Stimulated activated CD8-positive, alpha-beta memory T cell treated with anti-CD3 and anti-CD28 coated beads, Interleukin-7, amount 100 ng/mL, for 24 hours (primary cell): ENCODE data around the gene CHPF2.

Source experiments
- DNase-seq: peaks from one replicate; pipeline ENCODE4 v3.0.0-alpha.2; 2020; ENCODE audit warnings: low read depth

Gene CHPF2

DNA sequence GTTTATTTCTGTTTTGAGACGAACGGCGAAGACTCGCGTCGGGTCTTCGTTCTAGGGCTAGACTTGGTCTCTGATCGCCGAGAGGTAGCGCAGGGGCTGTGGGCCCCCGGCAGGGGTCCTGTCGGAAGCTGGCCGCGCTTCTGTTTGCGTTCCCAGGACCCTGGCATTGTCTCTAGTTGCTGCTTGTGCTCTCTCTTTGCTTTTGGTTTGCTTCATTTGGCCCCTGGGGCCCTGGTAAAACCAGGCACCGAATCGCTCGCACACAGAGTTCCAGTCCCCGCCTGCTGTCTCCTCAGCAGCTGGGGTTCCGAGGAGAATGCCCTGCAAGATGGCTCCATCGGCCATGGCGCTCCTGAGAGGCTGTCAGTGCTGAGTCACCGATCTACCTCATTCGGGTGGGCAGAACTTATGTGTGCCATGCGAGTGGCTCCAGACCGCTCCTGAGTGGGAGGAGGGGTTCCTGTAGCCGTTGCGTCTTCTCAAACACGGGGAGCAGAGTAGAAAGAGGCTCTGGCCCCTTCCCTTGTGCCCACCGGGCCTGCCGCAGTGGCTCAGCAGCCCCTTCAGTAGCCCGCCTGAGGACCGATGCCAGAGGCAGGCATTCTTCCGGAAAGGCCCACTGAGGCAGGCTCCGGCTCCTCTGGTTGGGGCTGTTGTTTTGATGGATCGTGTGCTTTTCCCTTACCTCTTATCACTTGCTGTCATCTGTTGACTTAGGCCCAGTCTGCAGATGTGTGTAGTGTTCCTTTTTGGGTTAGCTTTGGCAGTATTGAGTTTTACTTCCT, 826 bp downstream of the CHPF2 start:
- peak; percentile 51 for DNase-seq

DNA sequence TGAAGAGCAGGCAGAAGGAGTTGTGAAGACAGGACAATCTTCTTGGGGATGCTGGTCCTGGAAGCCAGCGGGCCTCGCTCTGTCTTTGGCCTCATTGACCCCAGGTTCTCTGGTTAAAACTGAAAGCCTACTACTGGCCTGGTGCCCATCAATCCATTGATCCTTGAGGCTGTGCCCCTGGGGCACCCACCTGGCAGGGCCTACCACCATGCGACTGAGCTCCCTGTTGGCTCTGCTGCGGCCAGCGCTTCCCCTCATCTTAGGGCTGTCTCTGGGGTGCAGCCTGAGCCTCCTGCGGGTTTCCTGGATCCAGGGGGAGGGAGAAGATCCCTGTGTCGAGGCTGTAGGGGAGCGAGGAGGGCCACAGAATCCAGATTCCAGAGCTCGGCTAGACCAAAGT, 1.5 kb downstream of the CHPF2 start:
- DNase-seq = no peak

DNA sequence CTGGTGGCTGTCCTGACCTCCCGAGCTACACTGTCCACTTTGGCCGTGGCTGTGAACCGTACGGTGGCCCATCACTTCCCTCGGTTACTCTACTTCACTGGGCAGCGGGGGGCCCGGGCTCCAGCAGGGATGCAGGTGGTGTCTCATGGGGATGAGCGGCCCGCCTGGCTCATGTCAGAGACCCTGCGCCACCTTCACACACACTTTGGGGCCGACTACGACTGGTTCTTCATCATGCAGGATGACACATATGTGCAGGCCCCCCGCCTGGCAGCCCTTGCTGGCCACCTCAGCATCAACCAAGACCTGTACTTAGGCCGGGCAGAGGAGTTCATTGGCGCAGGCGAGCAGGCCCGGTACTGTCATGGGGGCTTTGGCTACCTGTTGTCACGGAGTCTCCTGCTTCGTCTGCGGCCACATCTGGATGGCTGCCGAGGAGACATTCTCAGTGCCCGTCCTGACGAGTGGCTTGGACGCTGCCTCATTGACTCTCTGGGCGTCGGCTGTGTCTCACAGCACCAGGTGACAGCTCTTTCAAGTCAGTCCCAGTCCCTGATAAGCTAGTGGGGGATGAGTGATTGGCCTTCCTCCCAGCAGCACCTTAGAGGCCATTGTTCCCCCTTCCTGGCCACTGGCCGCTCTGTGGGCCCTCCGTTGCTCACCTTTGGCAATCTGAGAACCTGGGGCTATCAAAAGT, 3.0 kb downstream of the CHPF2 start:
- DNase-seq = no peak

DNA sequence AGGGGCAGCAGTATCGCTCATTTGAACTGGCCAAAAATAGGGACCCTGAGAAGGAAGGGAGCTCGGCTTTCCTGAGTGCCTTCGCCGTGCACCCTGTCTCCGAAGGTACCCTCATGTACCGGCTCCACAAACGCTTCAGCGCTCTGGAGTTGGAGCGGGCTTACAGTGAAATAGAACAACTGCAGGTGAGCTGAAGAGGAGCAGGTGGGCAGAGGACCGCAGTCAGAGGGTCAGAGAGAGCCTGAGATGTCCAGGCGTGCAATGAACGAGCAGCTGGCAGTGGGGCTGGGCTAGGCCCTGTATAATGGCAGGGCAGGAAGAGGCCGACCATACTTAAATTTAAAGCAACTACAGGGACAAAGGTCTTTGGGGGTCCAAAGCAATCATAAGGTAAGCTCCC, 4.1 kb downstream of the CHPF2 start:
- no peak for DNase-seq

DNA sequence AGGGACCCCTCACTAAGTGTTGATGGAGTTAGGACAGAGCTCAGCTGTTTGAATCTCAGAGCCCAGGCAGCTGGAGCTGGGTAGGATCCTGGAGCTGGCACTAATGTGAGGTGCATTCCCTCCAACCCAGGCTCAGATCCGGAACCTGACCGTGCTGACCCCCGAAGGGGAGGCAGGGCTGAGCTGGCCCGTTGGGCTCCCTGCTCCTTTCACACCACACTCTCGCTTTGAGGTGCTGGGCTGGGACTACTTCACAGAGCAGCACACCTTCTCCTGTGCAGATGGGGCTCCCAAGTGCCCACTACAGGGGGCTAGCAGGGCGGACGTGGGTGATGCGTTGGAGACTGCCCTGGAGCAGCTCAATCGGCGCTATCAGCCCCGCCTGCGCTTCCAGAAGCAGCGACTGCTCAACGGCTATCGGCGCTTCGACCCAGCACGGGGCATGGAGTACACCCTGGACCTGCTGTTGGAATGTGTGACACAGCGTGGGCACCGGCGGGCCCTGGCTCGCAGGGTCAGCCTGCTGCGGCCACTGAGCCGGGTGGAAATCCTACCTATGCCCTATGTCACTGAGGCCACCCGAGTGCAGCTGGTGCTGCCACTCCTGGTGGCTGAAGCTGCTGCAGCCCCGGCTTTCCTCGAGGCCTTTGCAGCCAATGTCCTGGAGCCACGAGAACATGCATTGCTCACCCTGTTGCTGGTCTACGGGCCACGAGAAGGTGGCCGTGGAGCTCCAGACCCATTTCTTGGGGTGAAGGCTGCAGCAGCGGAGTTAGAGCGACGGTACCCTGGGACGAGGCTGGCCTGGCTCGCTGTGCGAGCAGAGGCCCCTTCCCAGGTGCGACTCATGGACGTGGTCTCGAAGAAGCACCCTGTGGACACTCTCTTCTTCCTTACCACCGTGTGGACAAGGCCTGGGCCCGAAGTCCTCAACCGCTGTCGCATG, 5.2 kb downstream of the CHPF2 start:
- DNase-seq = no peak

DNA sequence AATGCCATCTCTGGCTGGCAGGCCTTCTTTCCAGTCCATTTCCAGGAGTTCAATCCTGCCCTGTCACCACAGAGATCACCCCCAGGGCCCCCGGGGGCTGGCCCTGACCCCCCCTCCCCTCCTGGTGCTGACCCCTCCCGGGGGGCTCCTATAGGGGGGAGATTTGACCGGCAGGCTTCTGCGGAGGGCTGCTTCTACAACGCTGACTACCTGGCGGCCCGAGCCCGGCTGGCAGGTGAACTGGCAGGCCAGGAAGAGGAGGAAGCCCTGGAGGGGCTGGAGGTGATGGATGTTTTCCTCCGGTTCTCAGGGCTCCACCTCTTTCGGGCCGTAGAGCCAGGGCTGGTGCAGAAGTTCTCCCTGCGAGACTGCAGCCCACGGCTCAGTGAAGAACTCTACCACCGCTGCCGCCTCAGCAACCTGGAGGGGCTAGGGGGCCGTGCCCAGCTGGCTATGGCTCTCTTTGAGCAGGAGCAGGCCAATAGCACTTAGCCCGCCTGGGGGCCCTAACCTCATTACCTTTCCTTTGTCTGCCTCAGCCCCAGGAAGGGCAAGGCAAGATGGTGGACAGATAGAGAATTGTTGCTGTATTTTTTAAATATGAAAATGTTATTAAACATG, 6.0 kb downstream of the CHPF2 start:
- no peak for DNase-seq

DNA sequence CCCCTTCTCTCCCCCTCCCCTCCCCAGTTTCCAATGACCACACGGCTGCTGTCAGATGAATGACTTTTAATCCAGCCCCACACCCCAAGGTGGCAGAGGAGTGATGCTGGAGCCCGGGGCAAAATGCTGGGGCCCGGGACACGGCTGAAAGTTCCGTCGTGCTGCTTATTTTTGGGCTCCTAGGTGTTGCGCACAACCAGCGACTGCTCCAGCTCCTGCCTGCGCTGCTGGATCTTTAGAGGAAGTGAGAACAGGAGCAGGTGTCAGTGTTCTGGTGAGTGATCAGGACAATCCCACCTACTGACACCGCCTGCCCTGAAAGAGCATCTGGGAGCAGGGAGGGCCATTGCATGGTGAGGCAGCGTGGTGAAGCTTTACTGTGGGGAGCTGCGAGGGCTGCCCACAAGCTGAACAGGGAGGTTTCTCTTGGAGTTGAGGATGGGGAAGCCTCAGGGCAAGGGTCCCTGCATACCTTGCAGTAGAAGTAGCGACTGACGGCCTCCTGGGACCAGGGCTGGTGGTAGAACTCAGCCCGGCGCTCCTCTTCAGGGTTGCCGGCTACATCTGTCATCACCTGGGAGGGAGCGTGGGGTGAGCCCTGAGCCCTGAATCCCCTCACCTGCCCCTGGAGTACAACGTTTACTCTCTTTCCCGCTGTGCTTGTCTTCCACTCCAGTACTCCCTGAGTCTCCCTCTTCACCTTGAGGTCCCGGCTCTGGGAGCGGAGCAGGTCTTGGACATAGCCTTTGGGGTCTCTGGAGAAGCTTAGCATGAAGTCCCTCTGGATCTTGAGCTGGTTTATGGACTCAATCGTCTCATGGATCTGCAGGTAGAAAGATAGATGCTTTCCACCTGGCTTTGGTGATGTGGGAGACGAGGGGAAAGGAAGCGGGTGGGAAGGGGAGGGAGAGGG, 6.9 kb downstream of the CHPF2 start:
- DNase-seq = no peak

DNA sequence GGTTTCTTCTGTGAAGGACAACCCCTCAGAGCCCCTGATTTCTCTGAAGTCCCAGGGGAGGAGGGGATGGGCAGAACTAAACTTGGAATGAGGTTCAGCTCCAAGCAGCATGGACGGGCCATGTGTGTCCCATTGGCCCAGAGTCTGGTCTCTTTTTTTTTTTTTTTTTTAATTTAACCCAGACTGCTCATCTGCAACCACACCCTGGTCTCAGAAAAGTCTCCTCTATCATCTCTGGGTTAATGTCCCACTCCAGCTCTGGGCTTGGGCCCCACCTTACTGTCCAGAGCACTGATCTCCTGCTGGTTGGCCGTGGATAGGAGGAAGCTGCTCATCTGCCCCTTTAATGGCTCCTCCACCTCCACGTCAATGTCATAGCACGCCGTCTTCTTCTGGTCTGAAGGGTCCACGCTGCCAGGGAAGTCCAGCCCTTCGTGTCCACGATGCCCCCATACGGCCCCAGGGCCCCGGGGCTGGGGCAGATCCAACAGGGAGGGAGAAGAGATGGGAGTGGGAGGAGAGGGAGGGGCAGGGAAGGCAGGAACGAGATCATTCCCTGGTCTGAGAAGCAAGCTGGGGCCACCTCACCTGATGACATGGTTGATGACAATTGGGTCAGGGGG, 7.7 kb downstream of the CHPF2 start:
- DNase-seq = no peak

DNA sequence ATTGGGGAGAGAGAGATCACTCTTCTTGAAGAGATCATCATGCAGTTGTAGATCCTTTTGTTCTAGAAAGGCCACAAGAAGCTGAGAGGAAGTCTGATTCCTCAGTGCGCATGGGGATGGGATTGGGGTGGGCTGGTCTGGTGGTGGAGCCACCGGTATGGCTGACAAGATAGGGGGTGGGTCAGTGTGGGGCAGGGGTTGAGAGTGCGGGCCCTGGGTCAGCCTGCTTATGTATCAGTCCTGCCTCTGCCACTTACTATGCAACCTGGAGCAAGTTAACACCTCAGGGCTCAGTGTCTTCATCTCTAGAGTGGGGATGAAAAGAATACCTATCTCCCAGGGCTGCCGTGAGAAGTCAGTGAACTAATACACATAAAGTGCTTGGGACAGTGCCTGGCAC, 8.3 kb downstream of the CHPF2 start:
- DNase-seq = no peak

DNA sequence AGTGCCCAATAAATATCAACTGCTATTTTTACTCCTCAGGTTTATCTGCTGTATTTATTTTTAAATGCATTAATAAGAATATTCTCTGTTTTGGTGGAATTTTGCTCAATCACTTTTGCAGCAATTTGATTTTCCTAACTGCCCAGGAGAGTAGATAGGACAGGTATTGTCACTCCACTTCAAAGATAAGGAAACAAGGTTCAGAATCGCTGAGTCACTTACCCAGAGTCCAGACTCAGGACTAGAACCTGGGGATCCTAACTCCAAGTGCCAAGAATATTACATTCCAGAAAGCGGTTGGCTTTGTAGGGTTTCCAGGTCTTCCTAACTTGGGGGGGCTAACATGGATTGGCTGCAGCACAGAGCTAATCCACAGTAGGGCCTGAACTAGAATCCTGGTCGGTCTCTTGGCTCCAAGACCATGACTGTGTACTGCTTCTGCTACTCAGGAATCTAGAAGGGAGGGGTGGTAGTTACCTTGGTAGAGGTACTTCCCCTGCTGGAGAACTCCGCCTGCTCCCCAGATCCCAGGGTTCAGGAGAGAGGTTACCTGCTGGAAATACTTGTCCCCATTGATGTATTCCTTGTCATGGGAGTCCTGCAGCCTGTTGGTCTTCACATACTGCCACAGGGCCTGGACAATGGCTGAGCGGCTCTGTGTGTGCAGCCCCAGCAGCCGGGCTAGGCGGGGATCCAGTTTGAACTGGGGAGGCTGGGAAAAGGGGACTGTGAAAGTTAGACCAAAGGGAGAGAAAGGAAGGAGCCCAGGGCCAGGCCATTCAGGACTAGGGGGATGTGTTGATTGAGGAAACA, 8.9 kb downstream of the CHPF2 start:
- DNase-seq = no peak

DNA sequence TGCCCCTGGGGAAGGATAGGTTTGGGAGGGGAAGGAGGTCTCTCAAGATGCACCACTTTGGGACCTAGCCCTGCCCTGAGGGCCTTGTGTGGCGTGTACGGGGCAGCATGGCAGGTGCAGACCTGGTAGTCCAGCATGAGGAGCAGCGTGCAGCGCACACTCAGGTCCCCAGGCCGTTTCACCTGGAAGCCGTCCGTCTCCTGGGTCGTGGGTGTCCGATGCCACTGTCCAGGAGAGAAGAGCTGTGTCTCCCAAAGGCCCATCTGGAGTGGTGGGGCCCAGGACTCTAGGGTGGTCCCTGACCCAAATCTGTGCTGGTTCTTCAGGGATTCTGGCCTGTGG, 9.4 kb downstream of the CHPF2 start:
- DNase-seq = no peak

DNA sequence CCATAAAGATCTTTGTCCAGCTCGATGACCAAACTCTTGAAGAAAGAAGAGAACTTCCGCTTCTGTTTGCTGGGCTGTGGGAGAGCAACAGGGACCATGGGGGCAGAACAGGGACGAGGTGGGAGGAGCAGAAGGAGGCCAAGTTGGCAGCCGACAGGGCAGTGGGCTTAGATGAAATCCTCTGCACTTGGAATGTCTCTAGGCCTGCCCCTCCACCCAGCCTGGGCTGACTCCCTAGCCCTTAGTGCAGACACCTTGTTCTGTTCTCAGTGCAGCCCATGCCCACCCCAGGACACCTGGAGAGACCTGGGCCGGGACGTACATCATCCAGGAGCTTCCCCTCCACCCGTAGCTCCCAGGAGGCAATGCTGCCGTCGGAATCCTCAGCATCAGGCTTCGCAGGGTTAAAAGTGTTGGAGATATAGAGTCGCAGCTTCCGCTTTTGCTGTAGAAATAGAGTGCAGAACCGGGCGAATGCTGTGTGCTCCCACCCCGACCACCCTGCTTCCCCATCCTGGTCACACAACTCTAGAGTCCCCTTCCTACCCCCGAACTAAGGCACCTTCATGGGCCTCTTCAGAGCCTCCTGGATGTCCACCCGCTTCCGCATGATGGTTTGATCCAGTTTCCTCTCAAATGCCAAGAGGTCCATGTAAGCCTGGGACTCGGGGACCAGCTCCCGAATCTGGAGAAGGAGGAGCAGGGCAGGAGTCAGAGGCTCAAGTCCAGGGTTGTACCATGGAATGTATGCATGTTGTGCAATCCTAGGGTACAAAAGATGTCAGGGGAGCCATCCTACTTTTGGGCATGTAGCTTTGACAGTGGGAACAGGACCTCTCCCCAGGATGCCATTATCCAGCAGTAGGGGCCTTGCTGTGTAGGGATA, 10.1 kb downstream of the CHPF2 start:
- DNase-seq = no peak

DNA sequence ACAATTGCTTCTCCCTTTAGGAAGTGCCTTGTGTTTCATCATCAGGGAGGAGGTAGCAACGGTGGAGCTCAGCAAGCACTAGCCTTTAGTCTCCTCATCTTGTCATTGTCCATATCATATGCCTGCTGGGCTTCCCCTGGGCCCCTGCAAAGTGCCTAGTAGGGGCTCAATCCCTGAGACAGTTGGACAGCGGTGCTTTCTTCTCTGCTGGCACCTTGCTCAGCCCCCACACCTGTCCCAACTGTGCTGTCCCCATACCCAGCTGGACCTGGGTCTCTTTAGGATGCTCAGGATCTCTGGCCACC, 10.7 kb downstream of the CHPF2 start:
- no peak for DNase-seq

DNA sequence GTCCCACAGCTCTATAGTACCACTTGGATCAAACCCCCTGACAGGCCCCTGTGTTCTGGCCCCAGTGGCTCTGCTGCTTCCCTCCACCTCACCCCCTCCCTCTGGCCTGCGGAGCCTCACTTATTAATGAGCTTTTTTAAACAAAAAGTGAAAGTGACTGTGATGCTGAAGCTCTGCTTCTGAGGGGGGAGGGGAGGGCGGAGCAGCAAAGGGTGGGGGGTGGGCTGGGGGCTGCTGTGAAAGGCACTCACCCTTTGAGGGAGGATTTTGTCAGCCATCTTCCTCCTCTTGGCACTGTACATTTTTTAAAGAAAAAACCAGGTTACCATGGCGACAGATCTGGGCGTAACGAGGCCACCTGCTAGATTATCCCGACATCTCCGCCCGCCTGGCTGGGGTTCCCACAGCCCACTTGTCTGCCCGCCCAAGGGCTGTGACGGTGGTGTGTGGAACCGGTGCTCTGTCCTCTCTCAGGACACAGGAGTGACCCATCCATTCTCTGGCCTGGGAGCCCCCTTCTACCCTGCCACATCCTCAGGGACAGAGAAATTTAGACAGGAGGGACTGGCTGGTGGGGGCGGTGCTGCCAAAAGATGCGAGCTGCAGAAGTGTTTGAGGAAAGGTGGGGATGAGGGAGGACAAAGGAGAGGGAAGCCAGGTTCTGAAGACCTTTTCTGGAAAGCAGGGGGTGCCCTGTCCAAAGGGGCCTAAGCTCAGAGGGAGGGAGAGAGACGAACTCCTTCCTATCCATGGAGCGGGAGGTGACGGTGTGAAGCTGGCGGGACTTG, 11.3 kb downstream of the CHPF2 start:
- DNase-seq = no peak

DNA sequence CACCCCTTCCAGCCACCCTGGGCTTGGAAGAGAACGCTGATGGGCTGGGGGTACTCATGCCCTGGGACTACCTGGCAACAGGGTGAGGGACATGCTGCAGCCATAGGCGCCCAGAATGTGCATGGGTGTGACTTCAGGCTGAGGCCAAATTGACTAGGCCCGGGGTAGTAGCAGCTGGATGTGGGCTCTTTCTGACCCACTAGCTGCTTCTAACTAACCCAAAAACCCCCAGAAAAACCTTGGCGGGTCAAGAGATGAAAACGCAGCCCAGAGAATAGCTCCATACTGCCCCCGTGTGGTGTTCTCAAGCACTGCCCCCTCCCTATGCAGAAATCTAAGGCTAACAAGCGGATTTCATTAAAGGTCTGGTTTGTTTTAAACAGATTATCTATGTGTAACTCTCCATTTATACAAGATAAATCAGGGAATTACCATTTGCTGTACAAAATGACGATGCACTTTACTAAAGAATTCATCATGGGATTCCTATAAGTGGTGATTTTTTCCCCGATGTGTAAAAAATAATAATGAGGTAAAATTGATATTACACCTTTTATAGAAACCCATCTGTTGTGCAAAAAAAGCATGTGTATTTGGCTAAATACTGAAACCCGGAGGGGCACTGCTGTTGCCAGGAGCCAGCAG, 12.0 kb downstream of the CHPF2 start:
- DNase-seq = no peak

DNA sequence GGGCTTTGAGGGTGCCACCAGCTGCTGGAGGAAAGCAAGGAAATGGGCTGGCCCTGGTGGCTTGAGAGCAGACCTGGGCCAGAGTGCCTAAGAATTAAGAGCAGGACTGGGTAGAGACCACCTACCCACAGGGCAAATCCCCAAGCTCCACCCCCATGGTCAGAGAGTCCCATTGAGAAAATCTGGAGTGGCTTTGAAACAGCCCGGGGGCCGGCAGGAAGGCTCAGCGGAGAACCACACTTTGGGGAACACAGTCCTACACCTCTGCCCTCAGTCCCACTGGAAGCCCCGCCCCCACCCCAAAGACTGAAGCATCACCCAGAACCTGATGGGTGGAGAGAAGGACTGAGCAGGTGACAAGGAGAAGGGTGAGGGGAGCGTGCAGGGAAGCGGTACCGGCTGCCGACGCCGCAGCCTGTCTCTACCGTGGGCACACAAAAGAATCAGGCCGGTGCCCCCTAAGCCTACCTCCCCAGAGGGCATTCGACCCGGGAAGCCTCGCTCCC, 12.6 kb downstream of the CHPF2 start:
- DNase-seq = no peak

DNA sequence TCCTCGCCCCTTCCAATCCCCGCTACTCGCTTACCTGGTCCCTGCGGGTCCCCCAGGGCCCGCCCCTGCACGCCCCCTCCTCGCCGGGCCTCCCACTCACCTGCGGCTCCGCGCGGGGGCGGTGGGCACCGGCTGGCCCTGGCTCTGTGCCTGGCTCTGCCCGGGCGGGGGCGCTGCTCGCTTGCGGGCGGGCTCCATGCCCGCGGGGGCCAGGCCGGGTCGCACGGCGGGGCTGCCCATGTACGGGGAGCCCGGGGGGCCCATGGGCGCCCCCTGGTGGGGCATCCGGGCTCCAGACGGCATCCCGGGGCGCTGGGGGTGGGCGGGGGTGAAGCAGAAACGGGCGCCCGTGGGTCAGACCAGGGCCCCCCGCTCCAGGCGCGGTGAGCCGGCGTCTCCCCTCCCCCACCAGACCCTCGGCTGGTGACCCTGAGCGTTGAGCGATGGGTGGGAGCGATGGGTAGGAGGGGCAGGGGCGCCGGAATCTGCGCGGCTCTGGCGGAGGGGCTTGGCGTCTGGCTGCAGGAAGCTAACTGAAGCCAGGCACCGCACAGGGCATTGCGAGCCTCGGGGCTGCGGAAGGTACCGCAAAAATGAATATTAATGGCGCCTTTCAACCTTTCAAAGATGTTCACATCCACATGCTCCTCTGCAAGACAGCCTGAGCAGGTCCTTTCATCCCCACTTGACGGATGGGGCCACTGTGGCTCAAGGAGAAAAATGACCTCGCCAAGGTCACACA, 13.2 kb downstream of the CHPF2 start:
- DNase-seq = peak; percentile 43
